CD8-positive, alpha-beta memory T cell (primary cell): Measurements from ENCODE around the gene ERCC4. TPM values are rescaled to one million over a fixed set of nuclear protein-coding genes. Genes with fewer than 3 reads are reported as not detected.

Experiments used
- CTCF ChIA-PET: fragments of 350-600 bp; sonication (Branson Sonifier 250); formaldehyde crosslinking; loops from one replicate; lab custom pipeline; 2021; ENCODE audit warnings: antibody characterized with exemption; lab: Charles Lee
- POLR2A ChIA-PET: fragments of 350-600 bp; sonication (Branson Sonifier 250); formaldehyde crosslinking; loops from one replicate; lab custom pipeline; 2021; ENCODE audit warnings: antibody characterized with exemption; lab: Charles Lee
- DNase-seq, 5 donors: peaks; one replicate each; pipeline versions ENCODE4 v3.0.0 to v3.0.0-alpha.2; 2020 to 2022; ENCODE audit warnings: mixed read lengths in 1 of 5
- H3K27ac ChIP-seq: one replicate; pipeline ENCODE4 v1.7.0; 2013; ENCODE audit warnings: low read depth, mild to moderate bottlenecking, low read length, moderate library complexity
- H3K27me3 ChIP-seq: 2 replicates; pipeline ENCODE4 v1.7.0; 2013; ENCODE audit warnings: low read length, mild to moderate bottlenecking; ENCODE audit not compliant: insufficient read depth, poor library complexity, severe bottlenecking
- H3K36me3 ChIP-seq: 2 replicates; pipeline ENCODE4 v1.7.0; 2013; ENCODE audit warnings: mild to moderate bottlenecking, low read length, moderate library complexity; ENCODE audit not compliant: insufficient read depth
- H3K4me1 ChIP-seq: 2 replicates; pipeline ENCODE4 v1.7.0; 2013; ENCODE audit warnings: mild to moderate bottlenecking, low read length, moderate library complexity; ENCODE audit not compliant: insufficient read depth
- H3K4me3 ChIP-seq: 2 replicates; pipeline ENCODE4 v1.7.0; 2013; ENCODE audit warnings: mild to moderate bottlenecking, low read length
- H3K9me3 ChIP-seq: 2 replicates; pipeline ENCODE4 v1.7.0; 2013; ENCODE audit warnings: mild to moderate bottlenecking, low read length
- H3K27ac Mint-ChIP-seq, 8 donors: one replicate each; pipeline ENCODE4 v1.8.0; 2020 to 2021; ENCODE audit warnings: mixed read lengths in 8 of 8, mild to moderate bottlenecking in 6 of 8, inconsistent platforms in 3 of 8, moderate library complexity in 3 of 8
- H3K27me3 Mint-ChIP-seq, 2 donors: one replicate each; pipeline ENCODE4 v1.8.0; 2020 to 2021; ENCODE audit warnings: mixed read lengths in 2 of 2, mild to moderate bottlenecking in 1 of 2, moderate library complexity in 1 of 2
- H3K36me3 Mint-ChIP-seq, 3 donors: one replicate each; pipeline ENCODE4 v1.8.0; 2020 to 2021; ENCODE audit warnings: mixed read lengths in 3 of 3, inconsistent platforms in 1 of 3, mild to moderate bottlenecking in 1 of 3
- H3K4me1 Mint-ChIP-seq, 3 donors: one replicate each; pipeline ENCODE4 v1.8.0; 2020 to 2021; ENCODE audit warnings: mixed read lengths in 3 of 3, inconsistent platforms in 1 of 3, mild to moderate bottlenecking in 1 of 3
- H3K4me3 Mint-ChIP-seq, 7 donors: one replicate each; pipeline ENCODE4 v1.8.0; 2020 to 2021; ENCODE audit warnings: mixed read lengths in 7 of 7, mild to moderate bottlenecking in 6 of 7, moderate library complexity in 4 of 7, inconsistent platforms in 2 of 7
- H3K9me3 Mint-ChIP-seq, 5 donors: one replicate each; pipeline ENCODE4 v1.8.0; 2020 to 2022; ENCODE audit warnings: mixed read lengths in 5 of 5, mild to moderate bottlenecking in 3 of 5, moderate library complexity in 2 of 5, inconsistent platforms in 1 of 5
- polyA plus RNA-seq: library from polyadenylated mRNA; unstranded; fragments of 300-500 nt; fragmentation: Illumina TruSeq; gene quantifications from one replicate; pipeline ENCODE4 v1.2.3, GENCODE V29; 2021
- total RNA-seq, 2 experiments: library from RNA; stranded (reverse); gene quantifications; one replicate each; pipeline ENCODE4 v1.2.3, GENCODE V29; 2021

ERCC4 gene
- total and polyA plus RNA-seq, 3 experiments from 2014 or later = 13.1 to 21.6 (median 15.6) TPM

GRCh38 chr16:13912891-13913290 is 7.1 kb upstream of the ERCC4 start:
- ChIA-PET POLR2A (no interaction called here), CTCF (interaction anchor here (2.1 kb wide), 1 partner anchor 12 kb away, joined by 6 read pairs; no protein-coding TSS in a partner anchor)
- Mint-ChIP-seq H3K4me3 (no peak overlapping the region), H3K4me1 (no peaks in the 10 kb centered on the region), H3K9me3 (peaks cover 0 to 3% (median 0%) of the 10 kb centered on the region in 5 donors), H3K36me3 (peaks cover 0 to 4% (median 0%) of the 10 kb centered on the region in 3 donors), H3K27me3 (peaks cover 19 to 32% of the 10 kb centered on the region in 2 donors), H3K27ac (no peak overlapping the region)
- Histone ChIP-seq H3K36me3 (no peaks in the 10 kb centered on the region), H3K9me3 (no peaks in the 10 kb centered on the region), H3K4me1 (no peaks in the 10 kb centered on the region), H3K4me3 (no peak overlapping the region), H3K27ac (no peak overlapping the region), H3K27me3 (peaks cover 6% of the 10 kb centered on the region)
- no peak for DNase-seq

GRCh38 chr16:13913374-13914292 is 6.3 kb upstream of the ERCC4 start:
- H3K4me1 Mint-ChIP-seq = no peaks in the 10 kb centered on the region
- CTCF ChIA-PET = interaction anchor here (1.7 to 2.1 kb wide), 2 partner anchors 10 to 12 kb away, joined by 4 to 6 read pairs; no protein-coding TSS in a partner anchor
- no peaks in the 10 kb centered on the region for H3K36me3 Mint-ChIP-seq
- peak overlapping the region in 2 of 8 donors; percentile 20 to 52 for H3K27ac Mint-ChIP-seq
- no peak for DNase-seq
- H3K27me3 Mint-ChIP-seq = peaks cover 15 to 27% of the 10 kb centered on the region in 2 donors
- POLR2A ChIA-PET = no interaction called here
- Histone ChIP-seq H3K4me1 (no peaks in the 10 kb centered on the region), H3K27ac (no peak overlapping the region), H3K9me3 (no peaks in the 10 kb centered on the region), H3K36me3 (no peaks in the 10 kb centered on the region), H3K4me3 (no peak overlapping the region), H3K27me3 (peaks cover 6% of the 10 kb centered on the region)
- H3K4me3 Mint-ChIP-seq = no peak overlapping the region
- H3K9me3 Mint-ChIP-seq = no peaks in the 10 kb centered on the region

GRCh38 chr16:13915033-13915635 is 4.8 kb upstream of the ERCC4 start:
- no peak overlapping the region for H3K4me3 ChIP-seq
- CTCF ChIA-PET = interaction anchor here (1.7 to 2.1 kb wide), 2 partner anchors 8 to 10 kb away, joined by 4 to 6 read pairs; no protein-coding TSS in a partner anchor
- Mint-ChIP-seq H3K36me3 (peaks cover 0 to 2% (median 0%) of the 10 kb centered on the region in 3 donors), H3K4me1 (peaks cover 7 to 10% (median 8%) of the 10 kb centered on the region in 3 donors), H3K27ac (peak overlapping the region in 1 of 8 donors; percentile 24), H3K4me3 (no peak overlapping the region), H3K27me3 (peaks cover 12 to 19% of the 10 kb centered on the region in 2 donors), H3K9me3 (no peaks in the 10 kb centered on the region)
- H3K36me3 ChIP-seq = no peaks in the 10 kb centered on the region
- no peak for DNase-seq
- H3K27ac ChIP-seq = no peak overlapping the region
- peaks cover 6% of the 10 kb centered on the region for H3K27me3 ChIP-seq
- POLR2A ChIA-PET = no interaction called here
- no peaks in the 10 kb centered on the region for H3K9me3 ChIP-seq
- H3K4me1 ChIP-seq = peaks cover 5% of the 10 kb centered on the region

- H3K4me3 ChIP-seq = no peak overlapping the region
- CTCF ChIA-PET = interaction anchor here (0.8 to 1.9 kb wide), 13 partner anchors 9 to 719 kb away, joined by 3 to 8 read pairs (median 4); no protein-coding TSS in a partner anchor
- H3K27ac Mint-ChIP-seq = peak overlapping the region; percentile 30 to 96 (median 86)
Observed at GRCh38 chr16:13919330-13919682, 648 bp upstream of the ERCC4 start.

GRCh38 chr16:13920510-13920818 is 510 bp downstream of the ERCC4 start:
- Mint-ChIP-seq H3K4me1 (peaks cover 25 to 29% (median 28%) of the 10 kb centered on the region in 3 donors), H3K36me3 (peaks cover 0 to 30% (median 5%) of the 10 kb centered on the region in 3 donors), H3K27ac (peak overlapping the region; percentile 79 to 97 (median 91)), H3K27me3 (peaks cover 0 to 3% of the 10 kb centered on the region in 2 donors), H3K9me3 (no peaks in the 10 kb centered on the region), H3K4me3 (peak overlapping the region; percentile 83 to 94 (median 92))
- H3K4me3 ChIP-seq = peak overlapping the region; percentile 93
- no peak for DNase-seq
- no peaks in the 10 kb centered on the region for H3K27me3 ChIP-seq
- POLR2A ChIA-PET = no interaction called here
- CTCF ChIA-PET = interaction anchor here (0.5 to 1.9 kb wide), 12 partner anchors 8 to 1947 kb away, joined by 3 to 8 read pairs (median 4); no protein-coding TSS in a partner anchor
- H3K36me3 ChIP-seq = no peaks in the 10 kb centered on the region
- H3K4me1 ChIP-seq = peaks cover 14% of the 10 kb centered on the region
- no peaks in the 10 kb centered on the region for H3K9me3 ChIP-seq
- peak overlapping the region; percentile 88 for H3K27ac ChIP-seq

More at GRCh38 chr16:13919330-13919682, 648 bp upstream of the ERCC4 start:
- Histone ChIP-seq H3K27me3 (no peaks in the 10 kb centered on the region), H3K36me3 (no peaks in the 10 kb centered on the region), H3K4me1 (peaks cover 14% of the 10 kb centered on the region), H3K27ac (no peak overlapping the region), H3K9me3 (no peaks in the 10 kb centered on the region)
- Mint-ChIP-seq H3K4me1 (peaks cover 25 to 29% (median 28%) of the 10 kb centered on the region in 3 donors), H3K27me3 (peaks cover 2 to 3% of the 10 kb centered on the region in 2 donors), H3K9me3 (no peaks in the 10 kb centered on the region), H3K4me3 (peak overlapping the region; percentile 83 to 94 (median 92)), H3K36me3 (peaks cover 0 to 22% (median 4%) of the 10 kb centered on the region in 3 donors)
- DNase-seq = no peak
- POLR2A ChIA-PET = interaction anchor here (0.7 kb wide), 1 partner anchor 711 kb away, joined by 3 read pairs; the partner anchor contains the start of gene PARN

- POLR2A ChIA-PET = interaction anchor here (0.6 kb wide), 1 partner anchor 641 kb away, joined by 3 read pairs; no protein-coding TSS in a partner anchor
- H3K36me3 ChIP-seq = peaks cover 7% of the 10 kb centered on the region
Observed at GRCh38 chr16:13921328-13921727, 1.4 kb downstream of the ERCC4 start.

GRCh38 chr16:13923703-13924298 is 3.8 kb downstream of the ERCC4 start:
- Histone ChIP-seq H3K27ac (no peak overlapping the region), H3K27me3 (no peaks in the 10 kb centered on the region), H3K4me1 (peaks cover 14% of the 10 kb centered on the region), H3K4me3 (no peak overlapping the region), H3K36me3 (peaks cover 11% of the 10 kb centered on the region), H3K9me3 (no peaks in the 10 kb centered on the region)
- CTCF ChIA-PET = interaction anchor here (0.9 to 2.0 kb wide), 5 partner anchors 9 to 446 kb away, joined by 3 to 10 read pairs (median 4); no protein-coding TSS in a partner anchor
- Mint-ChIP-seq H3K36me3 (peaks cover 6 to 49% (median 8%) of the 10 kb centered on the region in 3 donors), H3K9me3 (no peaks in the 10 kb centered on the region), H3K27ac (peak overlapping the region in 3 of 8 donors; percentile 25 to 85 (median 84)), H3K27me3 (no peaks in the 10 kb centered on the region), H3K4me3 (no peak overlapping the region), H3K4me1 (peaks cover 25 to 29% (median 28%) of the 10 kb centered on the region in 3 donors)
- DNase-seq = peak in 2 of 5 donors; percentile 27 to 37
- POLR2A ChIA-PET = no interaction called here

More at GRCh38 chr16:13921328-13921727, 1.4 kb downstream of the ERCC4 start:
- Histone ChIP-seq H3K27me3 (no peaks in the 10 kb centered on the region), H3K4me1 (peaks cover 14% of the 10 kb centered on the region), H3K27ac (no peak overlapping the region), H3K4me3 (no peak overlapping the region), H3K9me3 (no peaks in the 10 kb centered on the region)
- no peaks in the 10 kb centered on the region for H3K9me3 Mint-ChIP-seq
- peaks cover 5 to 37% (median 6%) of the 10 kb centered on the region in 3 donors for H3K36me3 Mint-ChIP-seq
- peak overlapping the region; percentile 83 to 94 (median 92) for H3K4me3 Mint-ChIP-seq
- H3K27ac Mint-ChIP-seq = peak overlapping the region in 7 of 8 donors; percentile 67 to 96 (median 89)
- H3K27me3 Mint-ChIP-seq = peaks cover 0 to 3% of the 10 kb centered on the region in 2 donors
- H3K4me1 Mint-ChIP-seq = peaks cover 25 to 29% (median 28%) of the 10 kb centered on the region in 3 donors
- no peak for DNase-seq
- CTCF ChIA-PET = no interaction called here
